NCI-H2081 (cell line): ENCODE measurements around the gene NEDD4L.

Experiments
- DNase-seq, 2 experiments: peaks; one replicate each; lab custom pipeline; 2025; lab: John Stamatoyannopoulos, UW

Gene NEDD4L

DNA sequence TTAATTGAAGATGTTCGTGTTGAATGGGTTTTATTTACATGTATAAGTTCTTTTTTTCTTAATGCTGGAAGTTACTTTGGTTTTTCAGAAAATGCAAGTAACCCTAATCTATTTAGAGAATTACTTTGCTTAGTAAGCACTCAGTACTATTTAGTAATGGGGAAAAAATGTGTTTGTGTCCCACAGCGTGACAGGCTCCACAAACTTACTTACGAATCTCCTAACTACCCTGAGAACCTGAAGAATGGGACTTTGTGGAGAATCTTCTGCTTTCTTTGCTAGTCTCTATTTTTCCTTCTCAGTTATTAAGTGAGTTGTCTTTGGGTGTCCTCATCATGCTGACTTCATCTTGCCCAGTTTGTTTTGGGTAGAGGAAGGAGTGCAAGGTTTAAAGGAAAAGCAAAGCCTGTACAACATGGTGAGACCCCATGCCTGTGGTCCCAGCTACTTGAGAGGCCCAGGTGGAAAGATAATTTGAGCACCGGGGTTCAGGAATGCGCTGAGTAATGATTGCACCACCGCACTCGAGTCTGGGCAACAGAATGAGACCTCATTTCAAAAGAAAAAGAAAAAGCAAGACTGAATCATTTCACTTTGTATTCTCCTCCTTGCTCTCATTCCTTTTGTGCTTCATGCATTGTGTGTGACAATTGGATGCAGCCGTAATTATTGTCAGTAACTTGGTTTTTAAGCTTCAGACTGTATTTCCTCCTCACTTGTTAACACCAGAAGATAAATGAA, 10.2 kb downstream of the NEDD4L start:
- no peak for DNase-seq

DNA sequence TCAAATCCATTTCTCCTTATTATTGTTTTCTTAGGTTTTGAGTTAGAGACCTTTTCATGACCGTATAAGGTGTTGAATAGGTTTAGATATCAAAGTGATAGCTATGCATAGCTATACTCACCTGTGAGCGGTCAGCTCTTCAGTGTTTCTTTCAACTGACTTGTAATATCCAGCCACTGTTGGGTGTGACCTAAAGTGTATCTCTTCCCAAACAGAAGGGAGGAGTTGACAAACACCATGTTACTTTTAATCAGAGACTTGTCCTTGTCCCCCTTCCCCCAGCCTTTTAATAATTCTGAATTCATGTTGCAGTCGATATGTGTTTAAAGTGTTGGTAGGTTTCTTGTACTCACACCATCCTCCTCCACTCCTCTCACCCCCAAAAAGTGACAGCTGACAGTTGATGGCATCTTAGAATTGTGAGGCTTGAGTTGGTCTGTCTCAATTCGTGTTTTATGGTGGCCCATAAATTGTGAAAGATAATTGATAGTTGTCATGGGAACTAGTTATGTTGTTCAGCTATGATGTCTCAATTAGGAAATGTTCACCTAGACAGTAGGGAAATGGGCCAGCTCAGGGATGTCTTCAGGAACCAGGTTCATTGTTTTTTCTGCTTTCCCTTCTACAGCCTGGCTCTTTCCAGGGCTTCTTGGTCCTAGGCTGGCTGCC, 12.0 kb downstream of the NEDD4L start:
- no peak for DNase-seq

DNA sequence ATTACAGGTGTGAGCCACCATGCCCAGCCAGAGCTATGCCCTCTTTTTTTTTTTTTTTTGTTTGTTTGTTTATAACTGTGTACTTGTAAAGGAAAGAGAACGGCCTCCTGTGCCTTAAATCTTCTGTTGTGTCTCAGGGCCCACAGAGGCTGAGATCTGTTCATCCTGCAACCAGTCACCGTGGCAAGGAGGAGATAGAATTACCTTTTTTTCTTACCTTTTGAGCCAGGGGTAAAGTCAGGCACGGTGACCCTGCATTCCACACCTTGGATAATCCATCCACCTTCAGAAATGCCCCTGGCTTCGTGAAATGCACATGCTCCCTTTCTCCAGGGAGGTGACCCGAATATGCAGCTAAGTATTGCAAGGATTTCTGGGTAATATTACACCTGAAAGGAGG, 12.8 kb downstream of the NEDD4L start:
- DNase-seq = no peak

DNA sequence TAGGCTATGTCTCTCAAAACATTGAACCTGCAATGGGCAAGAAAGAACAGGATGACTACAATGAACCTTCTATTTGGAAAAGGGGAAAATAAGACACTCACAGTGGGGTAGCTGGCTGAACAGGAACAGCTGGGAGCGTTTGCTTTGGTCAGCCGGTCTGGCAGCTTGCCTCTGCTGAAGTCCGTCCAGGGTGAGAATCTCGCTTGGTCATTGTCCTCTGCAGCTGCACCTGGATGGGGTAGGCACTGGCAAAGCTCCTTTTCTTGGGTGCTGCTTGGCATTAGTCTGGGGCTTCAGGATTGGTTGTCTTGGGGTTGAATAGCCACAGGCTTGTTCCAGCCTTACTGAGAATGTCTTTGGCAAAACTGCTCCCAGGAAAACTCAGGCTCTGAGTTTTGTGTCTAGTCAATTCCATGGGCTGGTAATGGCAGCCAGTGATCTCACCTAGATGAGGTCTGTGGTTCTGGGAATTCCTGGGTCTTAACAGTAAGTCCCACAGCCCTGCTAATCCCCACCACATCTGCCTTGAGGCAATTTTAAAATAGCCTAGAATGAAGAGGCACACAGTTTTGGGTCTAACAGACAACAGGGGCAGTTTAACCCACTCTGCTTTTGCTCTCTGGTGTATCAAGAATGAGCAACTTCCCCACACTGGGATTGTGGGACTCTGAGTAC, 13.4 kb downstream of the NEDD4L start:
- no peak for DNase-seq

DNA sequence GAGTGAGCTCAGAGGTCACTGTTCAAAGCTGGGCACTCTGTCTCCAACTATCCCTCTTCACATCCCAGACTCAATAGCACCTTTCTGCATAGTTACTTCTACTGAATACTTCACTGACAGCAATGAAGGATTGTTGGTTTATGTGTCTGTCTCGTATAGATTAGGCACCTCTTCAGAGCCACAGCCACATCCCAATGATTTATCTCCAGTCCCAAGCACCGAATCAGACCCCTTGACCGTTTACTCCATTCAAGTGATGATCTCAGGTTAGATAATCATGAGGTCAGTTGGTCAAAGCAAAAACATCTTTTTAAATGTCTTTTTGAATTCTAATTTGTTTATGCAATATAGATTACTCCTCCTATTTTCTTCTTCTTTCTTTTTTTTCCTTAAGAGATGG, 14.7 kb downstream of the NEDD4L start:
- no peak for DNase-seq

DNA sequence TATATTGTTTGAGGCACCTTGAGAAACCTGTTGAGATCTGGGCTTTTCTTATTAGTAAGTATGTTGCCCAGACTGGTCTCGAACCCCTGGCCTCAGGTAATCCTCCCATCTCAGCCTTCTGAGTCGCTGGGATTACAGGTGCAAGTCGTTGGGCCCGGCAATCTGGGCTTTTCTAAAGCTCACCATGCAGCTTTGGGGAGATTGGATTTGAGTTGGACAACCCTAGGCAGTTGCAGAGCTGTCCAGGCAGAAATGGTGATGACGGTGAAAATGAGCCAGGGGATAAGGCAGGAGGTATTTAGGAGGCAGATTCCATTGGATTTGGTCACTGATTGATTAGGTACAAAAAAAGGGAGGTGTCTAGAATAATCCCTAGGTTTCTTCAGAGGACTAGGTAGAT, 16.2 kb downstream of the NEDD4L start:
- no peak for DNase-seq

DNA sequence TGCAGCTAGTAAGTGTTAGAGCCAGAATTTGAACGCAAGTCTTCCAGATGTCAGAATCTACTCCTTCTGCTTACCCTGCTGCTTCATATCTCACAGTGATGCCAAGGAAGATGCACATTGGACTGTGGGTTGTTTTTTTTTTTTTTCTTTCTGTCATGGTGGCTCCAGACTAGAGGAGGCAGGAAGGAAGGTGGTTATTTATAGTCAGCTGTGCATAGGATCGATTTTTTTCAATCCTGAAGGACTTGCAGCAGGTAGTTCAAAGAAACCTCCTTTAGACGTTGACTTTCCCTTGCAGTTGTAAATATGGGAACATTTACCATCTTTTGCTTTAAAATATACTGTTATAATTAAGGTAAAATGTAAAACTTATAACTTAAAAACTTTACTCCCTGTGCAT, 17.3 kb downstream of the NEDD4L start:
- DNase-seq = no peak

DNA sequence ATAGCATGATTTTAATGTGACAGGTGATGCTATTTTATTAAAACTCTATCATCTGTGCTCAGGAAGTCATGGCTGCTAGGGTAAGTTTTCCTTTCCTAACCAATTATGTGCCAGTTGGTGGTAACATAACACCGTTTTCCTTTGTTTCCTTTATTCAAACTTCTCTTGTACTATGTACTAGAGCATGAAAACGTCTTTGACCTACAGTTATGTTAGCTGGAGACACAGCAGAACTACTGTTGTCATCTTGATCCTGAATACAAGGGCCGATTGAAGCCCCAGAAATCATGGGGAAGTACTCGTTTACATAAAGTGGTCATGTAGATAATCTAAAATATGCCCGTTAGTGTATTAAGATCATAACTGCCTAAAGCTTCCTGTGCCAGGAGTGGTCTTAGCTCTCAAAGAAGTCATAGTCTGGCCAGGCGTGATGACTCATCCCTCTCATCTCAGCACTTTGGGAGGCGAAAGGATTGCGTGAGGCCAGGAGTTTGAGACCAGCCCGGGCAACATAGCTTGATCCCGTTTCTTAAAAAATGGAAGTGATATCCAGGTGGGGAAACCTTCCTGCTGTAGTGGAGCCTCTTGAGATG, 20.5 kb downstream of the NEDD4L start:
- no peak for DNase-seq

DNA sequence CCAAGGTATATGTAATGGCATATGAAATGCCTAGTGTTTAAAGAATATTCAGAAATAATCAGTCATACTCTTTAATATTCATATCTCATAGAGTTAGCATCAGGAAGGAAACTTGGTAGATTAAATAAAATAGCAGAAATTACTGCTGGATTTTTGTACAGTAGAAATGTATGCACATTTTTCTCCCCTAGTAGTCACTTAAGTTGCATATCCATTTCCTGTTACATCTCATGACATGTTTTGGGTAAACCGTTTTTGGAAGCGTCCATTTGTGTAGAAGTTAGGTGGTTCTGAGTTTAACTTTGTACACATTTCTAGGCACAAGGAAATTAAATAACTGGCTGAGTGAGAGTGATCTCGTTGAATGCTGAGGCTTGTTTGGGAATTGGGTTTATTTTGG, 21.9 kb downstream of the NEDD4L start:
- no peak for DNase-seq

DNA sequence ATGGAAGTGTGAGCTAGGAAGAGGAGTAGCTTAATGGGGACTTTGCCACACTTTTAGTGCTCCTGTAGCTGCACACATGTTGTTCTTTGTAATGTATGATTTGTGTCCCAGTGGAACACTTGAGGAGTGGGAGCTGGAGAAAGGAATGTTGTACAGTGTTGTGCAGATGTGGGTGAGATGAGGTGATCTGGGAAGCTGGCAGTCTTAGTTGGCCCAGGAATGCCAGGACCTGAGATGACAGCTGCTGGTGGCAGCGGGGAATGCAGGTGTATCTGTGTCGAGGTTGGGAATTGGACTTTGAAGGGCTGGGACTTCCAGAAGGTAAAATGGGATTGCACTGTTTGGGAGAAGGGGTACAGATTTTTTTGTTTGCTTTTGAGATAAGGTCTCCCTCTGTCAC, 23.6 kb downstream of the NEDD4L start:
- no peak for DNase-seq

DNA sequence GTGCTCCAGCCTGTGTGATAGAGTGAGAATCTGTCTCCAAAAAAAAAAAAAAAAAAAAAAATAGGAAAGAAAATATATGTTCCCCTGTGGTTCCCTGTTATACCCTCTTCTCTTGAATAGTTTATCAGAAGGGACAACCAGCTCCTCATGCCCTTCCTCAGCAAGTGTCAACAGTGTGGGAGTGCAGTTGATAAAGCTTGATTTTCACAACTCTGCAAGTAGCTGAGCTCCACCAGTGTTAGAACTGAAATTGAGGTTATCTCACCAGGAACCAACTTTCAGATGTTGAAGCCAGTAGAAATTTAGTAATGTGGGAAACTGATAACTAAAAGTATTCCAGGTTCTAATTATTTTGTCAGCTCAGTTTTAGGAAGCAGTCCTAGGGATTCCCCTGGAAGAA, 25.1 kb downstream of the NEDD4L start:
- no peak for DNase-seq

DNA sequence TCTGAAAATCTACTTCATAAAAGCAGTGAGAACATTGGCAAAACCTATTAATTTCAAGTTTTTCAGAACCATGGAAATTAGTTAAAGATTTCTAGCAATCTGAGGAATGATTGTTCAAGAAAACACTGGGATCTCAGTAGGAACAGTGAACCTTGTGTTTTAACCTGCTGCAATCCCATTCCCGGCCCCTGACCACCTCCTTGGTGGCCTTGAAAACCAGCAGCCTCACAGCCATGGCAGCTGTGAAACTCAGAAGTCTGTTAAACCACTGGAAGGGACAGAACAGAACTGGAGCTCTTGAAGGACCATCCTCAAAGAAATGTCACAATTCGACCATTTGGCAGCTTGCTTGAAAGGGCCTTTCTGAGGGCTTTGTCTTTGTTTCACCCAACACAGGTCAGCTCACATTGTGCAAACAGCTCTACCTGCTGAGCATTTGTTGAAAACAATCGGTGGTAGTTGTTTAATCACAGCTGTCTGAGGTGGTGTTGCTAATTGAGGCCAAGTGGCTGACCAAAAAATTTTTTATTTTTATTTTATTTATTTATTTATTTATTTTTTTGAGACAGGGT, 25.8 kb downstream of the NEDD4L start:
- no peak for DNase-seq

DNA sequence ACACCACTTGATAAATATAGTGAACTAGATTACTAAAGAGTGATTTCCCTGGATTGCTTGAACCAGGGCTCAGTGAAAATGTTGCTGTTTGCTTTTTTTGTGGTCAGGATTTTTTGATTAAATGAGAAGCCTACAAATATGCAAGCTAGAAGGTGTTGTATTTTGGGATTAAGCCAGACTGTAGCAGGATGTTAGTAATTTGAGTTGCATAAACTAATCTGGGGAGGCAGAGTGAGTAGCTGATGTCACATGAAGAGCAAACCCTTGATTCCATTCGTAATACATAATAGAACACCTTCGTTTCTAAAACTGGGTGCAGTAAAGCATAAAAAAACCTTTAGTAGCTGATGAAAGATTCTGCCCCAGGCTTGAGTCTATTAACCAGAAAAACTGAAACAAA, 32.0 kb downstream of the NEDD4L start:
- no peak for DNase-seq

DNA sequence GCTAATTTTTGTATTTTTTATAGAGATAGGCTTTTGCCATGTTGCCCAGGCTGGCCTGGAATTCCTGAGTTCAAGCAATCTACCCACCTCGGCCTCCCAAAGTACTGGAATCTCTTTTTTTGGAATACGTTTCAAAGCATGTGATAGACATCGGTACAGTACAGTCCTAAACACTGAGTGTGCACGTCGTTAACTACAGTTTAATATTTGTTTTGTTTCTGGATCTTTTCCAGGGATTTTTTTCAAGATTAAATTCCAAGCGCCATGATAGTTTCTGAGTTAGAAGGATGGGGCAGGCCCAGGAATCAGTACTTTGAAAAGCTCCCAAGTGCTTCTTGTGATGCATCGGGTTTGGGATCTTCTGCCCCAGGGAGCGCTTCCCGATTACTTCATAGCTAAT, 33.3 kb downstream of the NEDD4L start:
- no peak for DNase-seq

DNA sequence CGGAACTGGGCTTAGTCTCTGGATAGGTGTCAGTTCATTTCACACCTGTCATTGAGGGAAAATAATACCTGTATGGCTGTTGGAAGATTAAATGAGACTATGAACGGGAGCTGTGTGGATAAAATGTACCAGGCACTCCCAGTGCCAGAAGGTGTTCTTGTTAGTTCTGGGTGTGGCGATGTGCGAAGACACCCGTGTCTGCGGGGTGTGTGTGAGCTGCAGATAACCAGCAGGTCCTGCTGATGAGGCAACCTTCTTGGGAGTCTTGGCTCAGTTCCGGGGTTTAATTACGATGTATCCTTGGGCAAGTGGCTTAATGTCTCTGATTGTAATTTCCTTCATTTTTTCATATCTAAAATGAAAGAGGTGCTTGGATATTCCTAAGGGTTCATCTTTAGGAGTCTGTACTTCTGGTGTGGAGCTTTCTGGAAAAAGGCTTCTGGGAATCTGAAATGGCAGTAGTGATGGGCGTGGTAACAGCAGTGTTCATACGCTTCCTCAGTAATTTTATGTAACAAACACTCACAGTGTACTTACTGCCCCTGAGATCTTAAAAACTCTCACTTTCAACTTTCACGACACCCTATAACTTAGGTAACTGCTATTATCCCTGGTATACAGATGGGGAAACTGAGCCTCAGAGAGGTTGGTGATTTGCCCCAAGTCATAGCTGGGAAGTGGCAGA, 35.0 kb downstream of the NEDD4L start:
- DNase-seq = no peak

DNA sequence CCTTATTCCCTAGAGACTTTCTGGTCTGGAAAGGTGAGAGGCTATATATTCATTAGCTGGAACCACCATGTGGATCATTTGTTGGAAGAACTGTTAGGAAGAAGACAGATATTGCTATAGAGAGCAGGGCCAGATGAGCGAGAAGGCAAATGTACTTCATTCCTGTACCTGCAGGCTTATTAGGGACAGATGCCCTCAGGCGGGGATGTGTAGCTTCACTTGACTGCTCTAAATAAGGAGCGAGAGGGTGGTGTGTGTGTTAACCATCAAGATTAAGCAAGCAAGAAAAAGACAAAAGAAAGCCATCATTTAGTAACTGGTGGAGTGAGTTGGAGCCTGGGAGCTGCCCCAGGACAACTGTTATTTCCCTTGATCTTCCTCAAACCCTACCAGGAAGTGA, 36.4 kb downstream of the NEDD4L start:
- no peak for DNase-seq

DNA sequence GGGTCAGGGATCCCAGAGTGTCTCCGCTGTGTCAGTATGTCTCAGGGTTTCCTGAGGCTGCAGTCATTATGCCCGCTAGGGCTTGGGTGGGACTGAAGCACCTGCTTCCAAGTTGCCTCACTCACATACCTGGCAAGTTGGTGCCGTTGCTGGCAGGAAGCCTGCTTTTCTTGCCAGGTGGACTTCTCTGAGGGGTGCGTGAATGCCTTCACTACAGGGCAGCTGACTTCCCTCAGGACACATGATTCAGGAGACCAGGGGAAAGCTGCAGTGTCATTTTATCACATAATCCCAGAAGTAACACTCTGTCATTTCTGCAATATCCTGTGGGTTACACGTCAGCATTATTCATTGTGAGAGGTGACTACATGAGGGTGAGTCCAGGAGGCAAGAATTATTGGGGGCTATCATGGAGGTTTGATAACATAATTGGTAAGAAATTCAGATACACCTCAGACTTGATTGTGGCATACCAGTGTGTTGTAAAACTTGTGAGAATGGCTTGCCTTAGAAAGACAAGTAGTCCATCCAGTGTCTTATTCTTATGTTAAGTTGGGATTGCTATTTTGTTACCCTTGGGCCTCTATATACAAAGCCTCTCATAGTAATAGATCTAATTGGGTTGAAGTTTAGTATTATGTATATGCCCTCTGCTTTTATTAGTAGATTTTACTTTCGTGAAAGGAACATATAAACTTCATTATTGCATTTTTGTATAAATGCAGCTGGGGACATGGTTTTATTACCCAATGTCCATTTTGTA, 44.1 kb downstream of the NEDD4L start:
- DNase-seq = no peak

DNA sequence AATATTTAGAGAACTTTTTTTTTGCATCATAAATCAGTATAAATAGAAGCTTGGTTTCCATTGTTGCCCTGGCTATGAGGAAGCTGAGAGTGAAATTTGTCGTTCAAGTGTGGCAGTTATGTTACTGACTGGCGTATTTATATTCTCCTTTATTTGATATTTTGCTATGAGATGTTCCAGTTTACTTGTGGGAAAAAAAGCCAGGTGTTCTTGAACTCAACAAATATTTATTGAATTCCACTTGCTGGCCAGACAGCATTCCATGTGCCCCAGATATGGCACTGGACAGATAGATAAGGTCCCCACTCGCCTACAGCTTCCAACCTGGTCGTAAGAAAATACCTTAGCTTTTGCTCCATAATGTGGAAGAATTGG, 44.7 kb downstream of the NEDD4L start:
- DNase-seq = no peak

DNA sequence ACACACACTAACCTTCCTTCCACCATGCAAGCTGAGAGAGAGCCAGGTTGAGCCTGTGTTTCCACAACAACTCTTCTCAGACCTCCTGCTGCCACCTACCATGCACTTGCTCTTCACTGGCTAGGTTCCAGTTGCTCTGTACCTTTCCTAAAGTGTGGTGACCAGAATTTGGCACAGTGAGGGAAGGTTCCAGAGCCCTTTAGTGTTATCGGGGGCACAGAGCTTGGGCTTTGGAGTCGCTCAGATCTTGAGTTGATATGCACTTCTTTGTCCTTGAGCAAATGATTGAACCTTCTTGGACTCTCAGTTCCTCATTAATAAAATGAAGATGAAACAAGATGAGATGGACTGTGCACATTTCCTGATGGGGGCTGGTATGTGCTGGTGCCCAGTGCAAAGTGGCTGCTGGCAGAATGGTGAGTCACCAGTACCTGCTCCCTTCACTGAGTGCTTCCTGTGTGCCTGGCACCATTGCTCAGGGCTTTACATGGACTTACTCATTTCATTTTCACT, 47.1 kb downstream of the NEDD4L start:
- DNase-seq = no peak

DNA sequence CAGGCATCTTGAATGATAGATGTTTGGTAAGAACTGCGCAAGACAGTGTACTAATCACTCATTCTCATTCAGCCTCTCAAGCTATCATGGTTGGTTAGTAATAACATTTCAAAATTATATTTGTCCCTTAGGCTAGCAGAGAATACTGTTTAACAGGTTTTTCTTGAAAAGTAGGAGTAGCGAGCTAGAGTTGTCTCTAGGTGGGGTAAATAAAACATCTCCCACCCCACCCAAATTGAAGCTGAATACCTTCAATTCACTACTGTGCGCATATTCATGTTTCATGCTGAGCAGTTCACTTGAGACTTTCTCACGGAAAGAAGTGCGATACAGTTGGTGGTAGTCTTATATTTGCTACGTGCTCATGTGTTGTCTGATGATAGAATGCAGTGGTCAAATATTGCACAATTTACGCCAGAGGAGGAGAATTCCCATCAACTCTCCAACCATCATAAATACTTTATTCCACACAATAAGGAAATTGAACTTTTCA, 49.3 kb downstream of the NEDD4L start:
- no peak for DNase-seq

DNA sequence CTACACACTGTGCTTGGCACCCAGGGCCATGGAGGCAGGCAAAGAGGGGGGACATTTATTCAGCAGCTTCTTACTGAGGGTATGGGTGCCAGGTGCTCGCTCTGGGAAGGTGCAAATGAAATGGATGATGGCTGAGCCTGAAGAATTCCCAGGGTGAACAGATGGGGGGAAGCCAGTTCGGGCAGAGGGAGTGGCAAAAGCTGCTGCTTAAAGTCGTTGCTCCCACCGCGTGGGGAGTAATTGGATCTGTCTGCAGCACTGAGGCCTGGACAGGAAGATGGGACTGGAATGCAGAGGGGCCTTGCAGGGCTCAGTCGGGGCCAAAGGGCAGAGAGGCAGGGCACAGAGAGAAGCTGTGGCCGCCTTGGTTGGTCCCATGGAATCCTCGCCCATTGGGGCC, 51.2 kb downstream of the NEDD4L start:
- DNase-seq = no peak
